Measurements from ENCODE around the gene MYL10.

- TF ChIP-seq CTCF (IDR thresholded peaks at IDR 0.05) (no peak), POLR2A (IDR thresholded peaks at IDR 0.05) (no peak)
Measured at GRCh38 chr7:101612885-101613515, 16.1 kb downstream of the MYL10 start.

Data from body of pancreas (tissue), 4 donors.